ENCODE results near the gene MAN1A1.

Gene MAN1A1

GRCh38 chr6:119269266-119270103 is 80.1 kb downstream of the MAN1A1 start:
- no peak for DNase-seq

DNA sequence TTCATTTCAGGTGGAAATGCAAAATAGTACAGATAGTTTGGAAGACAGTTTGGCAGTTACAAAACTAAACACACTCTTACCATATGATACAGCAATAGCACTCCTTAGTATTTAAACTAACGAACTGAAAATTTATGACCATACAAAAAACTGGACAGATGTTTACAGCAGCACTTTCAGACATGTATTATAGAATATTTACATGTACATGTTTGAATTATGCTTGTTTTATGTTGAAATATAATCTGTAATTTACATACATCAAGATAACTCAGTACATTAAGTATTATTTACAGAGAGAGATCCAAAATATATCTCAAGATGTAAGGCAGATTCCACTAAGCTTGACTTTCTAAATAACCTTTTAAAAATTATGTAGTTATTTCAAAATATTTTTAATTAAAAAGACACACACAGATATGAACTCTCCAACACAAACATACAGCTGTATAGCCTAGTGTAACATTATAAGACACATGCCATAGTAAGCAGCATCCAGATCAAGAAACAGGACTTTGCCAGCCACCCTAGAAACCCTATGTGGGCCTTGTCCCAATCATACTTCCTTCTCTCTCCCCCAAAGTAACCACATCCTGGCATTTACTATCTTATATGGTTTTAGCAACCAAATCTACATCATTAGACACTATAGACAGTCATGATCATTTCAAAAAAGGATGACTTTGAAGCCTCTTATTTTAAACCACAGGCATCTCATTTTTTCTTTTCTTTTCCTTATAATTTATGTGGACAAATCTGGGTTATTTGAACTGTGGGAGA is 82.2 kb downstream of the MAN1A1 start:
- no peak for DNase-seq

DNA sequence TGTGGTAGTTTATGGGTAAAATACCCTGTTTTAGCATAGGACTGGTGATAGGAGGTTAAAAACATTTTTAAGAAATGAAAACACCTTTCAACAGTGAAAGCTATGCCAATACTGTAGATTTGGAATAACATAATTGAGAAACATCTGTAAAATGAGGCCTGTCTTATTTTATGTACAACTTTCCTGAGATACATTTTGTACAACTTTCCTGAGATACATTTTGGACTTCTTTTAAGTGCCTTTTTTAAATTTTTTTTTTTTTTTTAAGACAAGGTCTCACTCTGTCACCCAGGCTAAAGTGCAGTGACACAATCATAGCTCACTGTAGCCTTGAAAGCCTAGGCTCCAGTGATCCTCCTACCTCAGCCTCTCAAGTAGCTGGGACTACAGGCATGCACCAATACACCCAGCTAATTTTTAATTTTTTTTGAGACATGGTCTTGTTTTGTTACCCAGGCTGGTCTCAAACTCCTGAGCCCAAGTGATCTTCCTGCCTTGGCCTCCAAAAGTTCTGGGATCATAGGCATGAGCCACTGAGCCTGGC is 84.6 kb downstream of the MAN1A1 start:
- DNase-seq = no peak

- no peak for DNase-seq
These were observed 86.9 kb downstream of the MAN1A1 start for GRCh38 chr6:119262612-119263011.

GRCh38 chr6:119261944-119262284 is 87.6 kb downstream of the MAN1A1 start:
- no peak for DNase-seq

- DNase-seq = no peak
These were observed 90.5 kb downstream of the MAN1A1 start for GRCh38 chr6:119259027-119259426.

DNA sequence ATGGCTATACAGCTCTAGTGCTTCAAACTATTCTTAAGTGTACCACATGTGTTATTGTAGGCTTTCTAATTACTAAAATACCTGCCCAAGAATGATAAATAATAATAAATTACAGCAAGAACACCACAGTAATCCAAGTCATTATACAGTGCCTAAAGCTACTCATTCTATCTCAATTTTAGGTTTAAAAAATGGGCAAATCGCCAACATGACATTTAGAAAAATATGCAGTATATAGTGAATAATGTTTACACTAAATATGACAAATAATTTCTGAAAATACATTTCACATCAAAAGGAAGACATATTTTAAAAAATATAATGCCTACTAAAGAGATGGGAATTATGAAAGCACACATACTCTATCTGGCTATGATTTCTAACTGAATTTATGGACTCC is 91.8 kb downstream of the MAN1A1 start:
- no peak for DNase-seq

GRCh38 chr6:119256978-119257462 is 92.5 kb downstream of the MAN1A1 start:
- no peak for DNase-seq

DNA sequence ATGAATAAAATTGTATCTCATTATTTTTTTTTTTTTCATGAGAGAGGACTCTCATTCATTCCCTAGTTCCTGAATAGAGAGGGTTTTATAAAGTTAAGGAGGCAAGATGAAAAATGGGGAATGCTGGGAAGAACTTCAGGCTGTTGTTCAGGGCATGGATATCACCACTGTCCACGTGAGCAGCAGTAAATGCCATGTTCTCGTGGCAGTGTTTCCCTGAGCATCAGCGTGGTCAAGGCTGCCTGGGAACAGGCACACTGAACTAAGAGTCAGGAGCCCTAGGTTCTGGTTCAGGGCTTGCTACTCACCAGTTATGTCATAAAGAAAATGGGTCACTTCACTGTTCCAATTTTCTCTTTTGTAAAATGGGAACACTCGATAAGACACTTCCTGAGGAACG is 93.2 kb downstream of the MAN1A1 start:
- no peak for DNase-seq

DNA sequence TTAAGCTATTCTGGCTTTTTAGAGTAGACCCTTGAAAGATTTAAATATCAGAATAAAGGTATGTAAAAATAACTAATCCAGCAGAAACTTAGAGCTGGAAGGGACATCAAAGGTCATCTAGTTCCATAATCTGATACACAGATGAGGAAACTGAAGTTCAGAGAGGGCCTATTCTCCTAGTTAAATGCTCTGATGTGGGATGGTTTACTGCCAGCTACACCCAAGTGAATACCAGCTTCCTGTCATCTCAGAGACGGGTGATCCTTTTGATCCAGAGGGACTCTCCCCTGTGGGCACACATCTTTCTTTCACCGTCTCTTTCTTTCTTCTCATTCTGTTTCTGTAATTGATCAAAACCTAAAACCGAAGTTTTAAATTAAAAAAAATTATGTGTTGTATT is 94.1 kb downstream of the MAN1A1 start:
- no peak for DNase-seq

- DNase-seq = no peak
These were observed 99.5 kb downstream of the MAN1A1 start for GRCh38 chr6:119250036-119250435.

GRCh38 chr6:119249319-119249718 is 100.2 kb downstream of the MAN1A1 start:
- no peak for DNase-seq

DNA sequence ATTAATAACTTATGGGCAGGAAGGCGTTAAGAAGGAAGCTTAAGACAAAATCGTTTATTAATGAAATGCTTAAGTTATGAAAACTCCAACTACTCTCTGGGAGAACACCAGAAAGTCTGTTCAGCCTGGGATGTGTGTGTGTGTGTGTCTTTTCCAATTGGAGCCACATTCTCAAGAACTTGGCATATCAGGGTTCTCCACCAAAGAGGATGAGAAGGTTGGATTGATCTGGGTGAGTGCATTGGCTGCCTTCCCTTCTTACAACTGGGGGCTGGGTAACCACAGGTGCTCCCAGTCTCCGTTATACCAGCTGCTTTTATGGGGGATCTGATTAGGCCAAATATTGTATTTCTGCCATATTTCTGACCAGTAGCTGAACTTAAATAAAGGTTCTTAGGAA is 102.1 kb downstream of the MAN1A1 start:
- no peak for DNase-seq

DNA sequence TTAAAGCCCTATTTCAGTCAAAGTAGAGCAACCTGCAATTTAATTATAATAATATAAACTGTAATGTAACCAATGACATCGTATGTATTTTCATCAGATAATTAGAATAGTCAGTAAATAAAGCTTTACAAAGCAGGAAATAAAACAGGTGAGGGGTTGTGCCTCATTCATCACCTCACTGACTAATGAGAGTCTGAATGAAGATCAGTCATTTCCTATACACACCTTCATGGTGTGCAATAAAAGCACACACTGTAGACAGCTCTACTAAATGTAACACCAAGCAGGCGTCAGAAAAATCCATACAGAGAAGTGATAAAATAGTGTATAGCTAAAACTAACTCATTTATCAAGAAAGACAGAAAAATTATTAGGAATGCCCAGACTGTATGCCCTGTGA is 105.9 kb downstream of the MAN1A1 start:
- no peak for DNase-seq

DNA sequence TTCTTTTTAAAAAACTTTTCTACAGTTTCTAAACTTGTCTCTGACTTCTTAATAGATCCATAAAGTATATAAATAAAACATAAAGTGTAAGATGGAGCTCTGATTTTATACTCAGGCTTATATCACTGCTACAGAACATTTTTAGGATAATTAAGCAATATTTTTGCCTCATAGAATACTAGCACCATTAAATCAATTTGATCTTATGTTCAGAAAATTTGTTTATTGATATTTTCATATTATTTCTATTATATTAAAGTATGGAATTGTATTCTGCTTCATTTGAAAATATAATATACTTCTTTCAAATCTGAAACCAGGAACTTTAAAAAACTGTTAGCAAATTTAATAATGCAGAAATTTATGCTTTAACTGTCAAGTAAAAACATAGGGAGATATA is 106.5 kb downstream of the MAN1A1 start:
- DNase-seq = no peak

- no peak for DNase-seq
These were observed 107.8 kb downstream of the MAN1A1 start for GRCh38 chr6:119241540-119242309.

DNA sequence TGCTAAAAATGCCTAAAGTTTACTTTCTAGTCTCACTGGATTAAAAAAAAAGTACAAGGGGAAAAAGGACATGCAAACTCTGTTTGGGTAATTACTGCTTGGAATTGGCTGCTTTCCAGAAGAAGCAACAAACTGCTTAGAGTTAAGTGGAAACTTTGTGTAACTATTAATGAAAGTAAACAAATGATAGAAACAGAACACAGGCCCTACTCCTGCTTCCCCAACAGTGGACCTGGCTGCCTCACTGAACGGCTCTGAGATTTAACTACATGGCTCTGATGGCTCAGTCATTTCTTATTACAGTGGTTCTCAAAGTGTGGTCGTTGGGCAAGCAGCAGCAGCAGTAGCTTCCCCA is 108.5 kb downstream of the MAN1A1 start:
- peak; percentile 6 for DNase-seq

DNA sequence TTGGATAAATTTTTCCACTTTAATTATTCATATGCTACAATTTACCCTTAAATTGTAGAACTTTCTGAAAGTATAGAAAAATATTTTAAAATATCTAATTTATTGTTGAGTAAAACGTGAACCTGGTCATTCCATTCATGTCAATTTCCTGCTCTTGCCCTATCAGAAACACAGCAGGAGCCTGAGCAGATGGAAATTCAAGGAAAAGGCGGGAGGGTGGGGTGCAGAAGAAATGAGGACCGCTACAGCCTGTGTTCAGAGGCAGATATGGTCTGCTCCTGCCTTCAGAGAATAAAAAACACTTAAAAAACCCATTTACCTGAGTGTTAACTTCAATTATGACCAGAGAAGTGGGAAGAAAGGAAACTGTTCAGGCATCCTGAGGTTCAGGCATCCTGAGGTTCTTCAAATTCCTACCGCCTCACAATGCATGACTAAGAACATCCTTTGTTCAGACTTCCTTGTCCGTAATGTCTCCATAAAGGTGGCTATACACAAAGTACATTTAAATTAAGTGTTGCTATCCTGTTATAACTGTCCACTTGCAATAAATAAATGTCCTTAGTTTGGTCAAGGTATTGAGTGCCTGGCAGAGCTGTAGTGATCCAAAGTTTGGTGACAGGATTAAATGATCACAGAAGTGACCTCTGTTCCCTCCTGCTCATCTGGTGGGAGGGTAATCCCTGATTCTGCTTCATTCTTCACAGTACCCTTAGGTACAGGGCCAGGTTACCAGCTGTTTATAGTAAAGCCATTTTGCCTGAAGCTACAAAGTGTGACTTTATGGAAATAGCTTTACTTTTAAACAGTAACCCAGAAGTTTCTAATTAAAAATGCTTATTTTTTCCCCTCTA is 109.1 kb downstream of the MAN1A1 start:
- DNase-seq = no peak

DNA sequence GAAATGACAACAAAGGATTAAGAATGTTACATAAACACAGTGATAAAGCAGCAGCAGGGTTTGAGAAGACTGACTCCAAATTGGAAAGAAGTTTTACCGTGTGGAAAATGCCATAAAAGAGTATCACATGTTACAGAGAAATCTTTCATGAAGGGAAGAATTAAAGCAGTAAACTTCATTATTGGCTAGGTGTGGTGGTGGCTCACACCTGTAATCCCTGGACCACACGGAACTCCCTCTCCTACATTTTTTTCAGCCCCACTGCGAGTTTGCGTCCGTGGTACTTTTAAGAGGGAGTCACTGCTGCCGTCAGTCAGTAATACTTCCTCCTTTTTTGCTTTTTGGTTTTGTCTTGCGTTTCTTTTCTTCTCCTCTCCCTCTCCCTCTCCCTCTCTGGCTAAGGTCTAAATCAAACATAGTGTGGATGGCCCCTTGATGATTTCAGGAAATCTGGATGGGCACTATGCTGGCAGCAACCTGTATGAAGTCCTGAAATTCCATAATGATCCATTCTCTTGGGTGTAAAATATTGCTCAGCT is 112.3 kb downstream of the MAN1A1 start:
- DNase-seq = no peak

- DNase-seq = no peak
These were observed 114.6 kb downstream of the MAN1A1 start for GRCh38 chr6:119234941-119235340.

DNA sequence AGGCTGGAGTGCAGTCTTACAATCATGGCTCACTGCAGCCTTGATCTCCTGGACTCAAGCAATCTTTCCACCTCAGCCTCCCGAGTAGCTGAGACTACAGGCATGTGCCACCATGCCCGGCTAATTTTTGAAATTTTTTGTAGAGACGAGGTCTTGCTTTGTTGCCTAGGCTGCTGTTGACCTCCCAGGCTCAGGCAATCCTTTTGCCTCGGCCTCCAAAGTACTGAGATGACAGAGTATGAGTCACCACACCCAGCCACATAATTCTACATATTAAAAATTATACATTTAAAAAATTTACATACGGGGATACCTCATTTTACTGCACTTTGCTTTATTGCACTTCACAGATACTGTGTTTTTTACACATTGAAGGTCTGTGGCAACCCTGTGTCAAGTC is 115.1 kb downstream of the MAN1A1 start:
- no peak for DNase-seq

All from fibroblast of skin of abdomen (primary cell).